Erythroblast (primary cell): ENCODE data around the gene GPR42.

ENCODE experiments used
- GATA1 ChIP-seq: IDR thresholded peaks from 2 replicates; pipeline ENCODE4 v1.6.1; 2011; ENCODE audit warnings: low read depth, mild to moderate bottlenecking, control low read depth, low read length, moderate library complexity
- POLR2A ChIP-seq: IDR thresholded peaks from 2 replicates; pipeline ENCODE4 v1.6.1; 2011; ENCODE audit warnings: mild to moderate bottlenecking, low read length

DNA sequence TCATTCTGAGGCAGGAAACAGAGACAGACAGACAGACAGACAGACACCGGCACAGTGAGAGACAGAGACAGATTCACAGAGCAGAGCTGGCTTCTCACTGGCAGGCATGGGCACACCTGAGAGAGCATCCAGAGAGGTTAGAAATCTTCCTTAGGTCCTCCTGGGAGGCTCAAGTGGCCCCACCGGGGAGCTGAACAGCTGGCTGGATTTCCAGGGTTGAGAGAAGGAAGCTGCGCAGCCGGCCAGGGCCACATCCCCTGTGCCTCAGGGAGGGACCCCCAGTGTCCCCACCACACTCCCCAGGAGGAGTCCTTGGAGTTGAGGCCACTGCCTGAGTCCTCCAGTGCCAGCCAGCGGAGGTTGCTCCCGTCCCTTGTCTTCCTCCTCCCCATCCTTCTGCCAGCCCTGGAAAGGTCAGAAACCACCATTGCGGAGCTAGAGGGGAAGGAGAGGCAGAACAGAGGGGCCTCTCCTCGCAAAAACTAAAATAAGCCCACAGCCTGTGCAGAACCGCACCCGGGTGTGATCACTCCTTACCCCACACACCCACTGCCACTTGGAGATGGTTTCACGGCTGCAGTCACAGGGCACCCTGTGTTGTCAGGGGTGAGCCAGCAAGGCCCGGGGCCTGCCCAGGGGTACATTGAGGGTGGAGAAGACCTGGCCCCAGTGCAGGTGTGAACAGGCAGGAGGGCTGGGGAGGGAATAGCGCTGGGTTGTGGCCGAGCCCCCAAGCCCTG lies 8.4 kb upstream of the GPR42 start:
- no peak for TF ChIP-seq POLR2A
- TF ChIP-seq GATA1, result no peak
